Panc1 (cell line): ENCODE measurements around the gene SLC25A34. TPM values are rescaled to one million over a fixed set of nuclear protein-coding genes. Genes with fewer than 3 reads are reported as not detected.

Experiments
- ATAC-seq: fragments of 200-7000 bp; cut with Tn5 transposase; 2 replicates; pipeline ENCODE4 v1.9.1; 2020; ENCODE audit warnings: mild to moderate bottlenecking, moderate library complexity
- Bru-seq: library from RNA; stranded (reverse); fragments of 400-500 nt; gene quantifications from one replicate; lab custom pipeline; 2021; lab: Mats Ljungman, UMichigan
- BruChase-seq, 2 experiments: library from RNA; stranded (reverse); fragments of 400-500 nt; gene quantifications; one replicate each; lab custom pipeline; 2021; lab: Mats Ljungman, UMichigan
- BruUV-seq: library from RNA; stranded (reverse); fragments of 400-500 nt; replicated peaks from 2 replicates; lab custom pipeline; 2021; lab: Mats Ljungman, UMichigan
- CTCF ChIA-PET: fragments of 300-600 bp; sonication (Branson Sonifier 250); formaldehyde crosslinking; loops from one replicate; lab custom pipeline; 2022; ENCODE audit warnings: antibody characterized with exemption; lab: Charles Lee
- POLR2A ChIA-PET: fragments of 300-600 bp; sonication (Branson Sonifier 250); formaldehyde crosslinking; loops from one replicate; lab custom pipeline; 2022; ENCODE audit warnings: antibody characterized with exemption; lab: Charles Lee
- DNase-seq: peaks from one replicate; pipeline ENCODE4 v3.0.0-alpha.2; 2010; ENCODE audit warnings: low read depth, low spot score
- H3K27ac ChIP-seq: 2 replicates; pipeline ENCODE4 v1.5.1; 2011; ENCODE audit warnings: mild to moderate bottlenecking, low read length, inconsistent platforms
- H3K27me3 ChIP-seq: fragments of 200-500 bp; sonication (Bioruptor generic); 2 replicates; pipeline ENCODE4 v1.6.0; 2014; ENCODE audit warnings: low read length, inconsistent platforms; ENCODE audit not compliant: control insufficient read depth, insufficient read depth
- H3K36me3 ChIP-seq: fragments of 200-500 bp; sonication (Bioruptor generic); 2 replicates; pipeline ENCODE4 v1.5.1; 2014; ENCODE audit warnings: inconsistent platforms, mild to moderate bottlenecking, low read length, moderate library complexity; ENCODE audit not compliant: control insufficient read depth, insufficient read depth
- H3K4me1 ChIP-seq: 2 replicates; pipeline ENCODE4 v1.5.1; 2011; ENCODE audit warnings: inconsistent platforms, mild to moderate bottlenecking, low read length, moderate library complexity; ENCODE audit not compliant: control insufficient read depth, insufficient read depth
- H3K4me3 ChIP-seq, 2 experiments: 2 replicates each; pipeline ENCODE4 v1.5.1; 2011 to 2012; ENCODE audit warnings: low read depth in 2 of 2, low read length in 2 of 2, mild to moderate bottlenecking in 2 of 2, inconsistent platforms in 1 of 2, moderate library complexity in 1 of 2
- H3K9me3 ChIP-seq: fragments of 200-500 bp; sonication (Bioruptor generic); 2 replicates; pipeline ENCODE4 v1.5.1; 2014; ENCODE audit warnings: low read depth, mild to moderate bottlenecking, inconsistent platforms, low read length, moderate library complexity; ENCODE audit not compliant: control insufficient read depth, insufficient read depth
- POLR2AphosphoS5 ChIP-seq: IDR thresholded peaks from 2 replicates; pipeline ENCODE4 v1.6.1; 2012; ENCODE audit warnings: mild to moderate bottlenecking, low read depth, low read length, moderate library complexity
- SIN3A ChIP-seq: IDR thresholded peaks from 2 replicates; pipeline ENCODE4 v1.6.1; 2012; ENCODE audit warnings: low read depth, mild to moderate bottlenecking, low read length, moderate library complexity, borderline replicate concordance; ENCODE audit not compliant: insufficient read depth
- TCF7L2 ChIP-seq: IDR thresholded peaks from 2 replicates; pipeline ENCODE4 v1.6.1; 2011; ENCODE audit warnings: mild to moderate bottlenecking, low read depth, low read length, inconsistent platforms
- in situ Hi-C: cut with HindIII; loops from 2 replicates; pipeline ENCODE4 v1.10.0; 2016; ENCODE audit warnings: low sequenced_read_pairs, low pct_unique_long_range_greater_than_20kb
- intact Hi-C: fragments of 100-400 bp; cut with micrococcal nuclease; formaldehyde crosslinking; loops from one replicate; pipeline ENCODE4 v1.10.0; 2022; ENCODE audit not compliant: unreplicated experiment
- long read RNA-seq: library from polyadenylated mRNA; unstranded; transcript quantifications from one replicate; pipeline ENCODE4 v2.0.0, GENCODE V29; 2021; ENCODE audit not compliant: unreplicated experiment
- polyA plus RNA-seq: library from polyadenylated mRNA; unstranded; fragments of >200 nt; gene quantifications from one replicate; pipeline ENCODE4 v1.2.1, GENCODE V29; 2012; ENCODE audit warnings: missing spikeins; ENCODE audit not compliant: insufficient read length
- total RNA-seq: library from RNA; stranded (reverse); gene quantifications from one replicate; pipeline ENCODE4 v1.2.1, GENCODE V29; 2021; ENCODE audit not compliant: unreplicated experiment
- TF ChIP-seq, protein P1 (sequence below): fragments of 450-650 bp; IDR thresholded peaks from 2 replicates; pipeline ENCODE4 v1.5.1; 2017; ENCODE audit warnings: mild to moderate bottlenecking
- TF ChIP-seq, protein P2 (sequence below), 2 experiments: IDR thresholded peaks; 2 replicates each; pipeline ENCODE4 v1.6.1; 2011 to 2012; ENCODE audit warnings: low read depth in 2 of 2, control low read depth in 1 of 2, low read length in 1 of 2, mild to moderate bottlenecking in 1 of 2, moderate library complexity in 1 of 2; ENCODE audit not compliant: insufficient read depth in 1 of 2

SLC25A34 gene
- total RNA-seq, result 0.64 TPM
- 0.24 TPM for polyA plus RNA-seq
- percentile 33 among the genes with signal in this experiment for Bru-seq, nascent RNA
- percentile 35 among the genes with signal in this experiment for BruChase-seq, experiment 1, labeled RNA remaining after a 2-hour chase
- BruChase-seq, experiment 2, labeled RNA remaining after a 6-hour chase, result percentile 35 among the genes with signal in this experiment
- long read RNA-seq, result 0 reads

DNA sequence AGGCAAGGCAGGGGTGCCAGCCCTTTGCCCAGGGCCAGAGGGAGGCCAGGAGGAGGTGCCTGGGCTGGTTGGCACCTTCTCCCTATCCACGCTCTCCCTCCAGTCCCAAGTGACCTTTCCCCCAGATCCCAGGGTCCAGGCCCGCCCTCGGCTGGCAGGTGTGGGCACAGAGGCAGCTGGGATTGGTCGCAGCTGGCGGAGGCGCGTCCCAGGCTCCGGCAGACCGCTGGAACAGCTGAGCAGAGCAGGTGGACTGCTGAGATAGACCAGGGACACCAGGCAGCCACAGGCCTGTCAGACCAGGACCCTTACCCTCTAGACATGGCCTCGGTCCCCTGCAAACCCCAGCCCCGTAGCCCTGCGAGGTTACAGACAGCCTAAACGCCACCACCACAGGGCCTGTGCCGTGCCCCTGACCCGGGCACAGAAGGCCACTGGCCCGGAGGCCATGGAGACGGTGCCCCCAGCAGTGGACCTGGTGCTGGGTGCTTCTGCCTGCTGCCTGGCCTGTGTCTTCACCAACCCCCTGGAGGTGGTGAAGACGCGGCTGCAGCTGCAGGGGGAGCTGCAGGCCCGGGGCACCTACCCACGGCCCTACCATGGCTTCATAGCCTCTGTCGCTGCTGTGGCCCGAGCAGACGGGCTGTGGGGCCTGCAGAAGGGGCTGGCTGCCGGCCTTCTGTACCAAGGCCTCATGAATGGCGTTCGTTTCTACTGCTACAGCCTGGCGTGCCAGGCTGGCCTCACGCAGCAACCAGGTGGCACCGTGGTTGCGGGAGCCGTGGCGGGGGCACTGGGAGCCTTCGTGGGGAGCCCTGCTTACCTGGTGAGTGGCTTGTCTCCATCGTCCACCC lies at the start of gene SLC25A34:
Gene SLC25A34 (plus strand): TSS at position 221 of the 854 bp plus-strand sequence. CDS start 228 bp downstream, at position 449.
- Histone ChIP-seq H3K4me3 (no peak within 1 kb of the TSS), H3K9me3 (no peaks in the 10 kb centered on the region), H3K36me3 (no peaks in the 10 kb centered on the region), H3K27ac (no peak within 1 kb of the TSS), H3K4me1 (peaks cover 2% of the 10 kb centered on the region), H3K27me3 (no peaks in the 10 kb centered on the region)
- BruUV-seq, result no TSS peak
- TF ChIP-seq, protein P1, sequence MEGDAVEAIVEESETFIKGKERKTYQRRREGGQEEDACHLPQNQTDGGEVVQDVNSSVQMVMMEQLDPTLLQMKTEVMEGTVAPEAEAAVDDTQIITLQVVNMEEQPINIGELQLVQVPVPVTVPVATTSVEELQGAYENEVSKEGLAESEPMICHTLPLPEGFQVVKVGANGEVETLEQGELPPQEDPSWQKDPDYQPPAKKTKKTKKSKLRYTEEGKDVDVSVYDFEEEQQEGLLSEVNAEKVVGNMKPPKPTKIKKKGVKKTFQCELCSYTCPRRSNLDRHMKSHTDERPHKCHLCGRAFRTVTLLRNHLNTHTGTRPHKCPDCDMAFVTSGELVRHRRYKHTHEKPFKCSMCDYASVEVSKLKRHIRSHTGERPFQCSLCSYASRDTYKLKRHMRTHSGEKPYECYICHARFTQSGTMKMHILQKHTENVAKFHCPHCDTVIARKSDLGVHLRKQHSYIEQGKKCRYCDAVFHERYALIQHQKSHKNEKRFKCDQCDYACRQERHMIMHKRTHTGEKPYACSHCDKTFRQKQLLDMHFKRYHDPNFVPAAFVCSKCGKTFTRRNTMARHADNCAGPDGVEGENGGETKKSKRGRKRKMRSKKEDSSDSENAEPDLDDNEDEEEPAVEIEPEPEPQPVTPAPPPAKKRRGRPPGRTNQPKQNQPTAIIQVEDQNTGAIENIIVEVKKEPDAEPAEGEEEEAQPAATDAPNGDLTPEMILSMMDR, result no peak
- TF ChIP-seq POLR2AphosphoS5 (no peak), SIN3A (no peak), TCF7L2 (no peak)
- TF ChIP-seq, protein P2, sequence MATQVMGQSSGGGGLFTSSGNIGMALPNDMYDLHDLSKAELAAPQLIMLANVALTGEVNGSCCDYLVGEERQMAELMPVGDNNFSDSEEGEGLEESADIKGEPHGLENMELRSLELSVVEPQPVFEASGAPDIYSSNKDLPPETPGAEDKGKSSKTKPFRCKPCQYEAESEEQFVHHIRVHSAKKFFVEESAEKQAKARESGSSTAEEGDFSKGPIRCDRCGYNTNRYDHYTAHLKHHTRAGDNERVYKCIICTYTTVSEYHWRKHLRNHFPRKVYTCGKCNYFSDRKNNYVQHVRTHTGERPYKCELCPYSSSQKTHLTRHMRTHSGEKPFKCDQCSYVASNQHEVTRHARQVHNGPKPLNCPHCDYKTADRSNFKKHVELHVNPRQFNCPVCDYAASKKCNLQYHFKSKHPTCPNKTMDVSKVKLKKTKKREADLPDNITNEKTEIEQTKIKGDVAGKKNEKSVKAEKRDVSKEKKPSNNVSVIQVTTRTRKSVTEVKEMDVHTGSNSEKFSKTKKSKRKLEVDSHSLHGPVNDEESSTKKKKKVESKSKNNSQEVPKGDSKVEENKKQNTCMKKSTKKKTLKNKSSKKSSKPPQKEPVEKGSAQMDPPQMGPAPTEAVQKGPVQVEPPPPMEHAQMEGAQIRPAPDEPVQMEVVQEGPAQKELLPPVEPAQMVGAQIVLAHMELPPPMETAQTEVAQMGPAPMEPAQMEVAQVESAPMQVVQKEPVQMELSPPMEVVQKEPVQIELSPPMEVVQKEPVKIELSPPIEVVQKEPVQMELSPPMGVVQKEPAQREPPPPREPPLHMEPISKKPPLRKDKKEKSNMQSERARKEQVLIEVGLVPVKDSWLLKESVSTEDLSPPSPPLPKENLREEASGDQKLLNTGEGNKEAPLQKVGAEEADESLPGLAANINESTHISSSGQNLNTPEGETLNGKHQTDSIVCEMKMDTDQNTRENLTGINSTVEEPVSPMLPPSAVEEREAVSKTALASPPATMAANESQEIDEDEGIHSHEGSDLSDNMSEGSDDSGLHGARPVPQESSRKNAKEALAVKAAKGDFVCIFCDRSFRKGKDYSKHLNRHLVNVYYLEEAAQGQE (IDR thresholded peaks at IDR 0.05; ENCODE audit: insufficient read depth in 1 of 2, low read depth in 2 of 2, low read length in 1 of 2), result no peak
- CTCF ChIA-PET, result no interaction called here
- POLR2A ChIA-PET, result no interaction called here
- in situ Hi-C loops, result no loop called here
- no peak for DNase-seq
- intact Hi-C loops, result no loop called here
- no peak for ATAC-seq

DNA sequence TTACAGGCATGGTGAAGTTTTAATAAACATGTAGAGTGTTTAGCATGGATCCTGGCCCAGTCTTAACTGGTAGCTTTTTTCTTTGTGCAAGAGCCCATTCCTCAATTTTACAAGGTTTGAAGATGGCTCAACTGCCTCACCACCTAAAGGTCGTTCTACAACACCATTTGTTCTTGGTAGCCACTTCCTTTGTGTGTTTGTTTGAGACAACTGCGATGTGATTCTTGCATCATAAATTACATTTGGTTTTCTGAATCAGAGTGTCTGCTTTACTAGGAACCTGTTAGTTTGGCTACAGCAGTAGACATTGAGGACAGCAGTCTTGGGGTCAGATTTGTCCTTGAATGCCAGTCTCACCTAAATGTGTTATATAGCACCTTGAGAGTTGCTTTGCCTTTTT lies 48.6 kb upstream of the SLC25A34 start:
- CTCF ChIA-PET, result no interaction called here
- BruUV-seq, result no TSS peak

More for the DNA sequence above, 48.6 kb upstream of the SLC25A34 start:
- Histone ChIP-seq H3K27me3 (no peaks in the 10 kb centered on the region), H3K4me1 (peaks cover 9% of the 10 kb centered on the region; the same call in 1 of the 2 replicates), H3K36me3 (no peaks in the 10 kb centered on the region), H3K27ac (no peak overlapping the region), H3K9me3 (no peaks in the 10 kb centered on the region), H3K4me3 (no peak overlapping the region)
- in situ Hi-C loops (no loop called here), intact Hi-C loops (no loop called here)
- POLR2A ChIA-PET, result interaction anchor here (0.5 kb wide), 1 partner anchor 94 kb away, joined by 3 read pairs; no protein-coding TSS in a partner anchor
- no peak for ATAC-seq
- TF ChIP-seq SIN3A, result no peak
- TF ChIP-seq, protein P2 (IDR thresholded peaks at IDR 0.05; ENCODE audit: insufficient read depth in 1 of 2, low read depth in 2 of 2, low read length in 1 of 2), result no peak
- no peak for TF ChIP-seq POLR2AphosphoS5
- TF ChIP-seq TCF7L2, result no peak
- TF ChIP-seq, protein P1, result no peak
- DNase-seq, result no peak
